ENCODE results near the gene SP4. TPM values are rescaled to one million over a fixed set of nuclear protein-coding genes. Genes with fewer than 3 reads are reported as not detected.

The SP4 gene
- total and polyA plus RNA-seq, 2 donors (not counting 3 experiments of a cell fraction or from before 2014, with no cell fraction given): 3.3 to 8.8 TPM

- Histone ChIP-seq H3K4me2 (ENCODE audit: insufficient read depth, low read length) (no peak overlapping the region), H3K9me1 (replicated peaks; ENCODE audit: control insufficient read depth, extremely low read depth, insufficient read depth, low read length) (no peaks in the 10 kb centered on the region), H3K9me3 (replicated peaks; ENCODE audit: control insufficient read depth, insufficient read depth, low read length) (no peaks in the 10 kb centered on the region), H3K27ac (ENCODE audit: insufficient read depth, low read depth, low read length) (no peak overlapping the region), H4K20me1 (replicated peaks; ENCODE audit: control insufficient read depth, extremely low read depth, insufficient read depth, low read length) (no peaks in the 10 kb centered on the region), H3K4me1 (ENCODE audit: control insufficient read depth, extremely low read depth, insufficient read depth, low read length) (no peaks in the 10 kb centered on the region), H2AFZ (ENCODE audit: low read depth, low read length) (no peak overlapping the region), H3K79me2 (ENCODE audit: control insufficient read depth, insufficient read depth, low read length) (no peaks in the 10 kb centered on the region), H3K4me3 (replicated peaks in 1 of 3; ENCODE audit: insufficient read depth in 1 of 3, low read depth in 1 of 3, low read length in 3 of 3) (no peak overlapping the region), H3K9ac (replicated peaks; ENCODE audit: extremely low read depth, insufficient read depth, low read length) (no peak overlapping the region), H3K36me3 (ENCODE audit: control insufficient read depth in 2 of 2, extremely low read depth in 1 of 2, insufficient read depth in 2 of 2, low read length in 2 of 2) (no peaks in the 10 kb centered on the region), H3K27me3 (ENCODE audit: control insufficient read depth in 2 of 2, insufficient read depth in 2 of 2, low read length in 2 of 2) (no peaks in the 10 kb centered on the region)
- ChIA-PET POLR2A (no interaction called here), CTCF (no interaction called here)
- FAIRE-seq (no peak), DNase-seq (ENCODE audit: low read depth, low spot score) (no peak)
- no TSS peak for BruUV-seq (replicated peaks)
- TF ChIP-seq MYC (IDR thresholded peaks at IDR 0.05; ENCODE audit: low read depth, low read length) (no peak), POLR2AphosphoS5 (IDR thresholded peaks at IDR 0.05; ENCODE audit: insufficient read depth, low read depth, low read length) (no peak), JUN (IDR thresholded peaks at IDR 0.05; ENCODE audit: borderline replicate concordance, insufficient read depth, insufficient read length, low read depth) (no peak), FOS (IDR thresholded peaks at IDR 0.05; ENCODE audit: borderline replicate concordance, insufficient read depth, low read length) (no peak), GATA2 (IDR thresholded peaks at IDR 0.05; ENCODE audit: insufficient read depth, insufficient read length, low read depth, low read length) (no peak), MAX (IDR thresholded peaks at IDR 0.05; ENCODE audit: insufficient read depth, insufficient read length) (no peak), POLR2A (IDR thresholded peaks at IDR 0.05; ENCODE audit: low read depth, low read length) (no peak), CTCF (IDR thresholded peaks at IDR 0.05; ENCODE audit: extremely low read depth in 1 of 2, insufficient read depth in 1 of 2, low read depth in 1 of 2, low read length in 2 of 2) (no peak), EZH2 (IDR thresholded peaks at IDR 0.05; ENCODE audit: borderline replicate concordance, low read depth, low read length, severe bottlenecking) (no peak)
- dilution Hi-C loops (cut with MboI; ENCODE audit: extremely low pct_ligation_motif_present, low sequenced_read_pairs) (no loop called here), intact Hi-C loops (cut with micrococcal nuclease) (no loop called here)
Measured at GRCh38 chr7:21401944-21402343, 25.9 kb upstream of the SP4 start.
